GM12878 (cell line): Measurements from ENCODE around the gene MRTFB. TPM values are rescaled to one million over a fixed set of nuclear protein-coding genes. Genes with fewer than 3 reads are reported as not detected.

ENCODE experiments used
- ASH2L ChIP-seq: fragments of 300-600, 200-600 bp; sonication (generic); IDR thresholded peaks from 2 replicates; pipeline ENCODE4 v1.6.1; 2017; ENCODE audit warnings: low read depth, mild to moderate bottlenecking, borderline replicate concordance
- BACH1 ChIP-seq: fragments of 450-650 bp; IDR thresholded peaks from 2 replicates; pipeline ENCODE4 v1.6.1; 2017; ENCODE audit warnings: mild to moderate bottlenecking, borderline replicate concordance
- DPF2 ChIP-seq: fragments of 450-650 bp; IDR thresholded peaks from 2 replicates; pipeline ENCODE4 v1.6.1; 2017; ENCODE audit warnings: mild to moderate bottlenecking
- NFYA ChIP-seq: IDR thresholded peaks from 2 replicates; pipeline ENCODE4 v1.6.1; 2011; ENCODE audit warnings: low read depth, mild to moderate bottlenecking, low read length, improper control_type of control experiment, borderline replicate concordance
- NKRF ChIP-seq: fragments of 450-650 bp; conservative IDR thresholded peaks from 2 replicates; pipeline ENCODE4 v1.6.1; 2017; ENCODE audit warnings: mild to moderate bottlenecking, moderate library complexity
- RAD51 ChIP-seq: fragments of 450-650 bp; IDR thresholded peaks from 2 replicates; pipeline ENCODE4 v1.6.1; 2016; ENCODE audit warnings: moderate library complexity, mild to moderate bottlenecking, inconsistent platforms
- STAT3 ChIP-seq: IDR thresholded peaks from 2 replicates; pipeline ENCODE4 v1.6.1; 2011; ENCODE audit warnings: low read depth, low read length, improper control_type of control experiment
- SUPT20H ChIP-seq: IDR thresholded peaks from 2 replicates; pipeline ENCODE4 v1.6.1; 2011; ENCODE audit warnings: low read depth, mild to moderate bottlenecking, low read length, moderate library complexity, borderline replicate concordance; ENCODE audit not compliant: control insufficient read depth
- ZNF24 ChIP-seq: fragments of 450-650 bp; IDR thresholded peaks from 2 replicates; pipeline ENCODE4 v1.6.1; 2017; ENCODE audit warnings: antibody characterized with exemption, mild to moderate bottlenecking
- ZNF622 ChIP-seq: fragments of 450-650 bp; IDR thresholded peaks from 2 replicates; pipeline ENCODE4 v1.6.1; 2017; ENCODE audit warnings: mild to moderate bottlenecking, inconsistent platforms
- polyA plus RNA-seq, 11 experiments: library from polyadenylated mRNA; depleted of rRNA in 4 of 11; unstranded in 6 of 11; stranded (reverse) in 5 of 11; fragments of >200 nt; fragmentation: Nextera tagmentation in 4 of 11; fragmentation: Illumina TruSeq in 1 of 11; extraction: Ambion mirVana in 4 of 11; extraction: Trizol in 1 of 11; gene quantifications; 1 replicate in 1 of 11; 2 replicates in 10 of 11; pipeline versions ENCODE4 v1.2.1 to v1.2.3, GENCODE V29; 2011 to 2016; ENCODE audit warnings: inconsistent platforms in 2 of 11, missing spikeins in 2 of 11, low read depth in 1 of 11
- total RNA-seq, 4 experiments: library from RNA; depleted of rRNA in 3 of 4; stranded (reverse); fragments of >200 nt in 3 of 4; fragmentation: Illumina TruSeq in 1 of 4; extraction: Trizol in 1 of 4; gene quantifications; 2 replicates each; pipeline versions ENCODE4 v1.2.1 to v1.2.3, GENCODE V29; 2013 to 2021
- TF ChIP-seq, protein P1 (sequence below): IDR thresholded peaks from 2 replicates; pipeline ENCODE4 v1.6.1; 2012; ENCODE audit warnings: improper control_type of control experiment, low read depth, low read length; ENCODE audit not compliant: insufficient replicate concordance
- TF ChIP-seq, protein P2 (sequence below): fragments of 450-650 bp; IDR thresholded peaks from 2 replicates; pipeline ENCODE4 v1.6.1; 2017; ENCODE audit warnings: low read depth, mild to moderate bottlenecking, moderate library complexity

MRTFB gene
- total and polyA plus RNA-seq, 10 of the 15 experiments (the other 5 are each of a cell fraction or from before 2014, with no cell fraction given), result 2.1 to 14.3 (median 8.0) TPM

DNA sequence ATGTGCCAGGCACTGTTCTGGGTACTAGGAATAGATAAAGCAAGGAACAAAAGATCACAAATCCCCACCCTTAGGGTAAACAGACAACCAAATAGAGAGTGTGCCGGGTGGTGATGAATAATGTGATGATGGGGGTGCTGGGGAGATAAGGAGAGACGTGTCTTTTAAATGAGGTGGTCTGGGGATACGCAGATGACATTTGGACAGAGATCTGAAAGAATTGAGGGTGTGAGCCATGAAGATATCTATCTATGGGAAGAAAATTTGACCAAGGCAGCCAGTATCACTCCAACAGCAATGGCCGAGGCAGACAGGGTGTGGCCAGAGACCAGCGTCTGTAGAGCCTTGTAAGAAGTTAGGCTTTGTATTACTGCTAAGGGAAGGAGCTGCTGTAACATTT is 165.3 kb downstream of the MRTFB start (continued):
- TF ChIP-seq, protein P1, sequence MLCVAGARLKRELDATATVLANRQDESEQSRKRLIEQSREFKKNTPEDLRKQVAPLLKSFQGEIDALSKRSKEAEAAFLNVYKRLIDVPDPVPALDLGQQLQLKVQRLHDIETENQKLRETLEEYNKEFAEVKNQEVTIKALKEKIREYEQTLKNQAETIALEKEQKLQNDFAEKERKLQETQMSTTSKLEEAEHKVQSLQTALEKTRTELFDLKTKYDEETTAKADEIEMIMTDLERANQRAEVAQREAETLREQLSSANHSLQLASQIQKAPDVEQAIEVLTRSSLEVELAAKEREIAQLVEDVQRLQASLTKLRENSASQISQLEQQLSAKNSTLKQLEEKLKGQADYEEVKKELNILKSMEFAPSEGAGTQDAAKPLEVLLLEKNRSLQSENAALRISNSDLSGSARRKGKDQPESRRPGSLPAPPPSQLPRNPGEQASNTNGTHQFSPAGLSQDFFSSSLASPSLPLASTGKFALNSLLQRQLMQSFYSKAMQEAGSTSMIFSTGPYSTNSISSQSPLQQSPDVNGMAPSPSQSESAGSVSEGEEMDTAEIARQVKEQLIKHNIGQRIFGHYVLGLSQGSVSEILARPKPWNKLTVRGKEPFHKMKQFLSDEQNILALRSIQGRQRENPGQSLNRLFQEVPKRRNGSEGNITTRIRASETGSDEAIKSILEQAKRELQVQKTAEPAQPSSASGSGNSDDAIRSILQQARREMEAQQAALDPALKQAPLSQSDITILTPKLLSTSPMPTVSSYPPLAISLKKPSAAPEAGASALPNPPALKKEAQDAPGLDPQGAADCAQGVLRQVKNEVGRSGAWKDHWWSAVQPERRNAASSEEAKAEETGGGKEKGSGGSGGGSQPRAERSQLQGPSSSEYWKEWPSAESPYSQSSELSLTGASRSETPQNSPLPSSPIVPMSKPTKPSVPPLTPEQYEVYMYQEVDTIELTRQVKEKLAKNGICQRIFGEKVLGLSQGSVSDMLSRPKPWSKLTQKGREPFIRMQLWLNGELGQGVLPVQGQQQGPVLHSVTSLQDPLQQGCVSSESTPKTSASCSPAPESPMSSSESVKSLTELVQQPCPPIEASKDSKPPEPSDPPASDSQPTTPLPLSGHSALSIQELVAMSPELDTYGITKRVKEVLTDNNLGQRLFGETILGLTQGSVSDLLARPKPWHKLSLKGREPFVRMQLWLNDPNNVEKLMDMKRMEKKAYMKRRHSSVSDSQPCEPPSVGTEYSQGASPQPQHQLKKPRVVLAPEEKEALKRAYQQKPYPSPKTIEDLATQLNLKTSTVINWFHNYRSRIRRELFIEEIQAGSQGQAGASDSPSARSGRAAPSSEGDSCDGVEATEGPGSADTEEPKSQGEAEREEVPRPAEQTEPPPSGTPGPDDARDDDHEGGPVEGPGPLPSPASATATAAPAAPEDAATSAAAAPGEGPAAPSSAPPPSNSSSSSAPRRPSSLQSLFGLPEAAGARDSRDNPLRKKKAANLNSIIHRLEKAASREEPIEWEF, result no peak
- TF ChIP-seq BACH1 (no peak), ZNF622 (no peak), RAD51 (no peak), NFYA (no peak), SUPT20H (no peak), STAT3 (no peak), ASH2L (no peak), ZNF24 (no peak), DPF2 (no peak), NKRF (no peak)
- TF ChIP-seq, protein P2, sequence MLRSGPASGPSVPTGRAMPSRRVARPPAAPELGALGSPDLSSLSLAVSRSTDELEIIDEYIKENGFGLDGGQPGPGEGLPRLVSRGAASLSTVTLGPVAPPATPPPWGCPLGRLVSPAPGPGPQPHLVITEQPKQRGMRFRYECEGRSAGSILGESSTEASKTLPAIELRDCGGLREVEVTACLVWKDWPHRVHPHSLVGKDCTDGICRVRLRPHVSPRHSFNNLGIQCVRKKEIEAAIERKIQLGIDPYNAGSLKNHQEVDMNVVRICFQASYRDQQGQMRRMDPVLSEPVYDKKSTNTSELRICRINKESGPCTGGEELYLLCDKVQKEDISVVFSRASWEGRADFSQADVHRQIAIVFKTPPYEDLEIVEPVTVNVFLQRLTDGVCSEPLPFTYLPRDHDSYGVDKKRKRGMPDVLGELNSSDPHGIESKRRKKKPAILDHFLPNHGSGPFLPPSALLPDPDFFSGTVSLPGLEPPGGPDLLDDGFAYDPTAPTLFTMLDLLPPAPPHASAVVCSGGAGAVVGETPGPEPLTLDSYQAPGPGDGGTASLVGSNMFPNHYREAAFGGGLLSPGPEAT, result no peak
- TF ChIP-seq, all 136 proteins: peak for 0
